Nephron (organoid): ENCODE measurements around the gene DDX10.

Experiments
- H3K27ac Mint-ChIP-seq, 3 experiments: 2 replicates each; pipeline ENCODE4 v1.8.0; 2020; ENCODE audit warnings: mixed read lengths in 3 of 3, mild to moderate bottlenecking in 2 of 3, moderate library complexity in 1 of 3
- H3K27me3 Mint-ChIP-seq: 2 replicates; pipeline ENCODE4 v1.8.0; 2021; ENCODE audit warnings: low read depth, mild to moderate bottlenecking, moderate library complexity, mixed read lengths
- H3K36me3 Mint-ChIP-seq: 2 replicates; pipeline ENCODE4 v1.8.0; 2020; ENCODE audit warnings: low read depth, mixed read lengths
- H3K4me1 Mint-ChIP-seq: 2 replicates; pipeline ENCODE4 v1.8.0; 2020; ENCODE audit warnings: mixed read lengths
- H3K4me3 Mint-ChIP-seq, 3 experiments: 2 replicates each; pipeline ENCODE4 v1.8.0; 2020; ENCODE audit warnings: mild to moderate bottlenecking in 3 of 3, mixed read lengths in 3 of 3, moderate library complexity in 2 of 3
- H3K9me3 Mint-ChIP-seq: 2 replicates; pipeline ENCODE4 v1.8.0; 2020; ENCODE audit warnings: mixed read lengths
- CTCF ChIP-seq, 3 experiments: fragments of 200-600 bp; sonication (generic); IDR thresholded peaks; one replicate each; pipeline ENCODE4 v1.5.0; 2021; ENCODE audit warnings: antibody characterized with exemption in 3 of 3; ENCODE audit not compliant: unreplicated experiment in 3 of 3

Gene DDX10

GRCh38 chr11:108931168-108931567 lies 266.3 kb downstream of the DDX10 start:
- no peak for TF ChIP-seq CTCF (IDR thresholded peaks at IDR 0.05; ENCODE audit: unreplicated experiment in 3 of 3)
- H3K4me1 Mint-ChIP-seq = peaks cover 29% of the 10 kb centered on the region
- H3K9me3 Mint-ChIP-seq = no peaks in the 10 kb centered on the region
- H3K27ac Mint-ChIP-seq = no peak overlapping the region
- H3K27me3 Mint-ChIP-seq = no peaks in the 10 kb centered on the region
- no peak overlapping the region for H3K4me3 Mint-ChIP-seq
- peaks cover 4% of the 10 kb centered on the region for H3K36me3 Mint-ChIP-seq

- Mint-ChIP-seq H3K36me3 (peaks cover 4% of the 10 kb centered on the region), H3K27me3 (no peaks in the 10 kb centered on the region), H3K4me1 (peaks cover 9% of the 10 kb centered on the region), H3K9me3 (no peaks in the 10 kb centered on the region), H3K27ac (no peak overlapping the region), H3K4me3 (no peak overlapping the region)
- TF ChIP-seq CTCF (IDR thresholded peaks at IDR 0.05; ENCODE audit: unreplicated experiment in 3 of 3) = no peak
Measured at GRCh38 chr11:108933630-108934029, 268.8 kb downstream of the DDX10 start.

GRCh38 chr11:108934289-108934688 lies 269.4 kb downstream of the DDX10 start:
- H3K27ac Mint-ChIP-seq = no peak overlapping the region
- H3K4me1 Mint-ChIP-seq = peaks cover 4% of the 10 kb centered on the region
- no peak for TF ChIP-seq CTCF (IDR thresholded peaks at IDR 0.05; ENCODE audit: unreplicated experiment in 3 of 3)
- H3K9me3 Mint-ChIP-seq = no peaks in the 10 kb centered on the region
- H3K36me3 Mint-ChIP-seq = no peaks in the 10 kb centered on the region
- no peak overlapping the region for H3K4me3 Mint-ChIP-seq
- no peaks in the 10 kb centered on the region for H3K27me3 Mint-ChIP-seq

- H3K27me3 Mint-ChIP-seq = no peaks in the 10 kb centered on the region
- H3K4me3 Mint-ChIP-seq = no peak overlapping the region
- H3K27ac Mint-ChIP-seq = no peak overlapping the region
- peaks cover 4% of the 10 kb centered on the region for H3K4me1 Mint-ChIP-seq
- no peaks in the 10 kb centered on the region for H3K9me3 Mint-ChIP-seq
- H3K36me3 Mint-ChIP-seq = peaks cover 1% of the 10 kb centered on the region
- no peak for TF ChIP-seq CTCF (IDR thresholded peaks at IDR 0.05; ENCODE audit: unreplicated experiment in 3 of 3)
Measured at GRCh38 chr11:108934696-108935095, 269.8 kb downstream of the DDX10 start.

GRCh38 chr11:108937746-108938145 lies 272.9 kb downstream of the DDX10 start:
- H3K27ac Mint-ChIP-seq = no peak overlapping the region
- H3K27me3 Mint-ChIP-seq = no peaks in the 10 kb centered on the region
- TF ChIP-seq CTCF (IDR thresholded peaks at IDR 0.05; ENCODE audit: unreplicated experiment in 3 of 3) = no peak
- H3K9me3 Mint-ChIP-seq = no peaks in the 10 kb centered on the region
- H3K36me3 Mint-ChIP-seq = peaks cover 24% of the 10 kb centered on the region
- H3K4me3 Mint-ChIP-seq = no peak overlapping the region
- H3K4me1 Mint-ChIP-seq = peaks cover 6% of the 10 kb centered on the region

- peaks cover 24% of the 10 kb centered on the region for H3K36me3 Mint-ChIP-seq
- no peak overlapping the region for H3K27ac Mint-ChIP-seq
- H3K27me3 Mint-ChIP-seq = no peaks in the 10 kb centered on the region
- peaks cover 11% of the 10 kb centered on the region for H3K4me1 Mint-ChIP-seq
- TF ChIP-seq CTCF (IDR thresholded peaks at IDR 0.05; ENCODE audit: unreplicated experiment in 3 of 3) = no peak
- H3K9me3 Mint-ChIP-seq = no peaks in the 10 kb centered on the region
- H3K4me3 Mint-ChIP-seq = no peak overlapping the region
Measured at GRCh38 chr11:108938604-108939003, 273.7 kb downstream of the DDX10 start.
